DMS153 (cell line): Measurements from ENCODE around the gene STX1B.
A peak's percentile ranks its signal among the peaks of the same experiment; 100 is the strongest.

Experiments used
- DNase-seq: peaks from one replicate; lab custom pipeline; 2025; lab: John Stamatoyannopoulos, UW

Gene STX1B

GRCh38 chr16:30996324-30996984 lies 14.0 kb downstream of the STX1B start:
- DNase-seq: no peak

GRCh38 chr16:30995927-30996323 lies 14.5 kb downstream of the STX1B start:
- DNase-seq: no peak

GRCh38 chr16:30992931-30993816 lies 17.3 kb downstream of the STX1B start:
- DNase-seq: no peak

- DNase-seq: no peak
These were observed 18.1 kb downstream of the STX1B start for GRCh38 chr16:30992276-30992780.

- no peak for DNase-seq
These were observed 19.4 kb downstream of the STX1B start for GRCh38 chr16:30991052-30991451.

GRCh38 chr16:30990105-30990504 lies 20.3 kb downstream of the STX1B start:
- DNase-seq: no peak

GRCh38 chr16:30989469-30990047 lies 20.9 kb downstream of the STX1B start:
- DNase-seq: no peak

- DNase-seq: no peak
These were observed 22.8 kb downstream of the STX1B start for GRCh38 chr16:30987581-30988190.

GRCh38 chr16:30986129-30986991 lies 24.1 kb downstream of the STX1B start:
- no peak for DNase-seq

GRCh38 chr16:30985401-30986128 lies 24.9 kb downstream of the STX1B start:
- peak; percentile 70 for DNase-seq

- DNase-seq: peak; percentile 43
These were observed 25.6 kb downstream of the STX1B start, which contains the start of gene HSD3B7 for GRCh38 chr16:30984669-30985400. HSD3B7 (plus strand) TSS chr16:30985207; CDS start chr16:30985659, 452 bp downstream.

GRCh38 chr16:30983898-30984610 lies 26.4 kb downstream of the STX1B start:
- no peak for DNase-seq

GRCh38 chr16:30983289-30983889 lies 27.0 kb downstream of the STX1B start:
- DNase-seq: no peak

GRCh38 chr16:30982548-30983288 lies 27.7 kb downstream of the STX1B start:
- DNase-seq: no peak

GRCh38 chr16:30980959-30981358 lies 29.5 kb downstream of the STX1B start:
- DNase-seq: no peak

- no peak for DNase-seq
These were observed 30.0 kb downstream of the STX1B start for GRCh38 chr16:30980434-30980833.

GRCh38 chr16:30980023-30980371 lies 30.4 kb downstream of the STX1B start:
- no peak for DNase-seq
